Endothelial cell of umbilical vein (primary cell): ENCODE results near the gene SLC9A3. TPM values are rescaled to one million over a fixed set of nuclear protein-coding genes. Genes with fewer than 3 reads are reported as not detected.

Experiments used
- BruUV-seq: library from RNA; stranded (reverse); fragments of 400-500 nt; replicated peaks from 2 replicates; lab custom pipeline; 2021; lab: Mats Ljungman, UMichigan
- CTCF ChIA-PET: fragments of 300-600, 350-600 bp; sonication (Branson Sonifier 250); formaldehyde crosslinking; loops from one replicate; lab custom pipeline; 2021; ENCODE audit warnings: antibody characterized with exemption, inconsistent platforms; lab: Charles Lee
- POLR2A ChIA-PET: fragments of 300-600, 350-600 bp; sonication (Branson Sonifier 250); formaldehyde crosslinking; loops from one replicate; lab custom pipeline; 2021; ENCODE audit warnings: antibody characterized with exemption, inconsistent platforms; lab: Charles Lee
- DNase-seq: peaks from one replicate; pipeline ENCODE4 v3.0.0-alpha.2; 2011; ENCODE audit warnings: low read depth, low spot score
- FAIRE-seq: peaks from 2 replicates; lab custom pipeline; 2011; peaks lifted over from hg19 to GRCh38; lab: Jason Lieb, UNC
- H2AFZ ChIP-seq: 2 replicates; pipeline ENCODE4 v1.6.0; 2012; ENCODE audit warnings: low read depth, low read length, control low read depth, inconsistent platforms
- H3K27ac ChIP-seq: 2 replicates; pipeline ENCODE4 v1.5.1; 2011; ENCODE audit warnings: low read depth, mild to moderate bottlenecking, control low read depth, low read length, moderate library complexity; ENCODE audit not compliant: insufficient read depth
- H3K27me3 ChIP-seq, 2 experiments: 2 replicates each; pipeline versions ENCODE4 v1.6.0 to v1.6.1; 2011; ENCODE audit warnings: low read length in 2 of 2, mixed read lengths in 1 of 2; ENCODE audit not compliant: control insufficient read depth in 2 of 2, insufficient read depth in 2 of 2
- H3K36me3 ChIP-seq, 2 experiments: 2 replicates in 1 of 2; 3 replicates in 1 of 2; pipeline ENCODE4 v1.5.1; 2011; ENCODE audit warnings: low read length in 2 of 2, mild to moderate bottlenecking in 1 of 2, moderate library complexity in 1 of 2; ENCODE audit not compliant: control insufficient read depth in 2 of 2, insufficient read depth in 2 of 2; ENCODE audit errors: extremely low read depth in 1 of 2
- H3K4me1 ChIP-seq: 3 replicates; pipeline ENCODE4 v1.5.1; 2011; ENCODE audit warnings: mild to moderate bottlenecking, low read length; ENCODE audit not compliant: control insufficient read depth, insufficient read depth; ENCODE audit errors: extremely low read depth
- H3K4me2 ChIP-seq: 2 replicates; pipeline ENCODE4 v1.6.1; 2011; ENCODE audit warnings: low read length, control low read depth, mixed read lengths; ENCODE audit not compliant: insufficient read depth
- H3K4me3 ChIP-seq, 3 experiments: fragments of 200-600 bp in 1 of 3; sonication (generic), shearing (Covaris generic) in 1 of 3; replicated peaks in 1 of 3; 2 replicates each; pipeline ENCODE4 v1.5.1; 2011 to 2016; ENCODE audit warnings: control low read depth in 3 of 3, low read length in 3 of 3, mild to moderate bottlenecking in 2 of 3, inconsistent platforms in 1 of 3, low read depth in 1 of 3, moderate library complexity in 1 of 3; ENCODE audit not compliant: insufficient read depth in 1 of 3
- H3K79me2 ChIP-seq: 2 replicates; pipeline ENCODE4 v1.6.0; 2012; ENCODE audit warnings: low read length, inconsistent platforms; ENCODE audit not compliant: control insufficient read depth, insufficient read depth
- H3K9ac ChIP-seq: replicated peaks from 2 replicates; pipeline ENCODE3; 2011; ENCODE audit warnings: low read length, control low read depth; ENCODE audit not compliant: insufficient read depth; ENCODE audit errors: extremely low read depth
- H3K9me1 ChIP-seq: replicated peaks from 3 replicates; pipeline ENCODE4 v1.6.0; 2011; ENCODE audit warnings: mild to moderate bottlenecking, low read length; ENCODE audit not compliant: control insufficient read depth, insufficient read depth; ENCODE audit errors: extremely low read depth
- H3K9me3 ChIP-seq: replicated peaks from 2 replicates; pipeline ENCODE4 v1.5.1; 2012; ENCODE audit warnings: low read length, inconsistent platforms; ENCODE audit not compliant: control insufficient read depth, insufficient read depth
- H4K20me1 ChIP-seq: replicated peaks from 2 replicates; pipeline ENCODE3; 2011; ENCODE audit warnings: mild to moderate bottlenecking, low read length; ENCODE audit not compliant: control insufficient read depth, insufficient read depth; ENCODE audit errors: extremely low read depth
- EZH2 ChIP-seq: IDR thresholded peaks from 2 replicates; pipeline ENCODE4 v1.6.1; 2012; ENCODE audit warnings: borderline replicate concordance, low read depth, mild to moderate bottlenecking, moderate library complexity, low read length, inconsistent platforms; ENCODE audit not compliant: severe bottlenecking
- FOS ChIP-seq: IDR thresholded peaks from 2 replicates; pipeline ENCODE4 v1.6.1; 2011; ENCODE audit warnings: mild to moderate bottlenecking, low read length, moderate library complexity, borderline replicate concordance; ENCODE audit not compliant: insufficient read depth
- GATA2 ChIP-seq: IDR thresholded peaks from 2 replicates; pipeline ENCODE4 v1.7.0; 2011; ENCODE audit warnings: low read depth, mild to moderate bottlenecking, moderate library complexity, mixed read lengths, low read length; ENCODE audit not compliant: insufficient read length, insufficient read depth
- JUN ChIP-seq: IDR thresholded peaks from 2 replicates; pipeline ENCODE4 v1.6.1; 2011; ENCODE audit warnings: borderline replicate concordance, low read depth; ENCODE audit not compliant: insufficient read length, insufficient read depth
- MYC ChIP-seq: IDR thresholded peaks from one replicate; pipeline ENCODE4 v1.6.1; 2011; ENCODE audit warnings: mild to moderate bottlenecking, low read depth, low read length
- POLR2A ChIP-seq: IDR thresholded peaks from 2 replicates; pipeline ENCODE4 v1.6.1; 2012; ENCODE audit warnings: low read depth, mild to moderate bottlenecking, control low read depth, low read length
- POLR2AphosphoS5 ChIP-seq: IDR thresholded peaks from 2 replicates; pipeline ENCODE4 v1.6.1; 2012; ENCODE audit warnings: low read depth, mild to moderate bottlenecking, control low read depth, low read length, moderate library complexity; ENCODE audit not compliant: insufficient read depth
- dilution Hi-C: fragments of 300-500 bp; cut with MboI; formaldehyde crosslinking; loops from one replicate; pipeline ENCODE4 v1.15.0; 2019; ENCODE audit warnings: low sequenced_read_pairs; ENCODE audit not compliant: extremely low pct_ligation_motif_present
- intact Hi-C: fragments of 100-400 bp; cut with micrococcal nuclease; formaldehyde crosslinking; loops from one replicate; pipeline ENCODE4 v1.10.0; 2022
- polyA plus RNA-seq, 4 experiments: library from polyadenylated mRNA; depleted of rRNA in 3 of 4; stranded (reverse) in 3 of 4; unstranded in 1 of 4; fragments of >200 nt; gene quantifications; 2 replicates each; pipeline versions ENCODE4 v1.2.1 to v1.2.3, GENCODE V29; 2011 to 2012; ENCODE audit warnings: missing spikeins in 1 of 4
- total RNA-seq: library from RNA; stranded (reverse); gene quantifications from 2 replicates; pipeline ENCODE4 v1.2.3, GENCODE V29; 2021
- TF ChIP-seq, protein P1 (sequence below), 2 donors: IDR thresholded peaks; 1 replicate in 1 of 2; 2 replicates in 1 of 2; pipeline ENCODE4 v1.5.1; 2011; ENCODE audit warnings: low read length in 2 of 2, mild to moderate bottlenecking in 2 of 2, moderate library complexity in 2 of 2, control low read depth in 1 of 2, inconsistent platforms in 1 of 2, low read depth in 1 of 2; ENCODE audit not compliant: insufficient read depth in 1 of 2; ENCODE audit errors: extremely low read depth in 1 of 2
- TF ChIP-seq, protein P2 (sequence below): IDR thresholded peaks from 2 replicates; pipeline ENCODE4 v1.6.1; 2011; ENCODE audit not compliant: insufficient read depth, insufficient read length

The SLC9A3 gene
- total and polyA plus RNA-seq, 2 donors (not counting 3 experiments of a cell fraction or from before 2014, with no cell fraction given) = 0.79 to 0.82 TPM

DNA sequence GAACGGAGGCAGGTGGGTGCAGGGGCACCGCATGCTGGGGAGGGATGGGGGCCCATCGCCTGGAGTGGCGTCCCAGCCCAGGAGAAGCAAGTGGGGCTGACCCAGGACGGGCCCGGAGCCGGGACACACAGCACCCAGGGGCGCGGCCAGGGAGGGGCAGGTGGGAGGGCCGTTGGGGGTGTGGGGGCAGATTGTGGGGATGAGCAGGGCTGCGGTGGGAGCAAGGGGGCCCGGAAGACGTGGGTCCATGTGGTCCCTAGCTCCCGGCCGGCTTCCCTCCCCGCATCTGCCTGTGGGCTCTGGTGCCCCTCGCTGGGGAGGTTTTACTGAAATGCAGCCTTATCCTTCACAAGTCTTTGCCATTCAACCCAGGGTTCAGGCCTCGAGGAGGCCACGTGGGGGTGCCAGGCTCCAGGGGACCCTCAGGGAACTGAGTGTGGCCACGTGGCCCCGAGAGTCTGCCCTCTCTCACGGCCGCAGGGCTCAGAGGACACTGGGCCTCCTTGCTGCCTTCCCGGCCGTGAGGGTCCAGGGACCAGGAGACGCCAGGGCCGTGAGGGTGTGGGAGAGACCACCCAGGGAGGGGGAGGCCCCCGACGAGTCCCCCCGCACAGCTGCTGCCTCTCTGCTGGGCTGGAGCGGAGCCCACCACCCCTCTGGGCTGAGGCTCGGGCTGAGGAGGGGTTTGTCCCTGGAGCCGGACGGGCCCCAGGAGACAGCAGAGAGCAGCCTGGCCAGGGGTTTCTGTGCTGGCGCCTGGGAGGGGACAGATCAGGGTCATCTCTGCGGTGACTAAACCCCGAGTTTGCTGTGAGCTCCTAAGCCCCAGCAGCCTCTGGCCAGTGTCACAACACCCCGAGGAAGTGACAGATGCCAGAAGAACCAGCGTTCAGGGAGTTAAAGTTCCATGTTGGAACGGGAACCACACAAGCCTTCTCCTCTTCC lies 35.2 kb downstream of the SLC9A3 start:
- no peak overlapping the region for H3K27ac ChIP-seq
- DNase-seq (no peak), FAIRE-seq (no peak)
- dilution Hi-C loops = no loop called here
- no peaks in the 10 kb centered on the region for H3K36me3 ChIP-seq
- ChIA-PET POLR2A (no interaction called here), CTCF (no interaction called here)
- no peaks in the 10 kb centered on the region for H3K79me2 ChIP-seq
- no peaks in the 10 kb centered on the region for H3K4me1 ChIP-seq
- no peaks in the 10 kb centered on the region for H4K20me1 ChIP-seq
- no peak for TF ChIP-seq GATA2
- TF ChIP-seq JUN = no peak
- no peak for TF ChIP-seq POLR2AphosphoS5
- no peak for TF ChIP-seq EZH2
- TF ChIP-seq, protein P1, sequence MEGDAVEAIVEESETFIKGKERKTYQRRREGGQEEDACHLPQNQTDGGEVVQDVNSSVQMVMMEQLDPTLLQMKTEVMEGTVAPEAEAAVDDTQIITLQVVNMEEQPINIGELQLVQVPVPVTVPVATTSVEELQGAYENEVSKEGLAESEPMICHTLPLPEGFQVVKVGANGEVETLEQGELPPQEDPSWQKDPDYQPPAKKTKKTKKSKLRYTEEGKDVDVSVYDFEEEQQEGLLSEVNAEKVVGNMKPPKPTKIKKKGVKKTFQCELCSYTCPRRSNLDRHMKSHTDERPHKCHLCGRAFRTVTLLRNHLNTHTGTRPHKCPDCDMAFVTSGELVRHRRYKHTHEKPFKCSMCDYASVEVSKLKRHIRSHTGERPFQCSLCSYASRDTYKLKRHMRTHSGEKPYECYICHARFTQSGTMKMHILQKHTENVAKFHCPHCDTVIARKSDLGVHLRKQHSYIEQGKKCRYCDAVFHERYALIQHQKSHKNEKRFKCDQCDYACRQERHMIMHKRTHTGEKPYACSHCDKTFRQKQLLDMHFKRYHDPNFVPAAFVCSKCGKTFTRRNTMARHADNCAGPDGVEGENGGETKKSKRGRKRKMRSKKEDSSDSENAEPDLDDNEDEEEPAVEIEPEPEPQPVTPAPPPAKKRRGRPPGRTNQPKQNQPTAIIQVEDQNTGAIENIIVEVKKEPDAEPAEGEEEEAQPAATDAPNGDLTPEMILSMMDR (IDR thresholded peaks at IDR 0.05; ENCODE audit: extremely low read depth in 1 of 2, insufficient read depth in 1 of 2, low read depth in 1 of 2, low read length in 2 of 2) = no peak
- no peak for TF ChIP-seq POLR2A
- no peak for TF ChIP-seq FOS
- TF ChIP-seq MYC = no peak
- TF ChIP-seq, protein P2, sequence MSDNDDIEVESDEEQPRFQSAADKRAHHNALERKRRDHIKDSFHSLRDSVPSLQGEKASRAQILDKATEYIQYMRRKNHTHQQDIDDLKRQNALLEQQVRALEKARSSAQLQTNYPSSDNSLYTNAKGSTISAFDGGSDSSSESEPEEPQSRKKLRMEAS = no peak
- no peak overlapping the region for H3K4me2 ChIP-seq
- H2AFZ ChIP-seq = no peak overlapping the region
- H3K9ac ChIP-seq = no peak overlapping the region
- no peak overlapping the region for H3K4me3 ChIP-seq
- no peaks in the 10 kb centered on the region for H3K9me3 ChIP-seq
- no TSS peak for BruUV-seq
- intact Hi-C loops = no loop called here
- no peaks in the 10 kb centered on the region for H3K9me1 ChIP-seq
- H3K27me3 ChIP-seq = peaks cover 0 to 2% of the 10 kb centered on the region in 2 experiments
